Testis (tissue), 3 donors: ENCODE measurements around the gene APPL1. TPM values are rescaled to one million over a fixed set of nuclear protein-coding genes. Genes with fewer than 3 reads are reported as not detected.

ENCODE experiments used
- DNase-seq: peaks from one replicate; pipeline ENCODE4 v3.0.0-alpha.2; 2019
- H3K27ac ChIP-seq, 2 donors: fragments of 200-600 bp; sonication (generic); one replicate each; pipeline ENCODE4 v1.5.1; 2019
- H3K27me3 ChIP-seq: fragments of 200-600 bp; sonication (generic); one replicate; pipeline ENCODE4 v1.5.1; 2019
- H3K36me3 ChIP-seq: fragments of 200-600 bp; sonication (generic); one replicate; pipeline ENCODE4 v1.5.1; 2017; ENCODE audit warnings: low read depth; ENCODE audit errors: missing control alignments
- H3K4me1 ChIP-seq: fragments of 200-600 bp; sonication (generic); one replicate; pipeline ENCODE4 v1.5.1; 2019
- H3K4me3 ChIP-seq, 2 donors: fragments of 200-600 bp; sonication (generic); one replicate each; pipeline ENCODE4 v1.5.1; 2017 to 2019
- H3K9me3 ChIP-seq: fragments of 200-600 bp; sonication (generic); one replicate; pipeline ENCODE4 v1.5.1; 2017
- CTCF ChIP-seq, 3 experiments: fragments of 450-650 bp in 2 of 3; fragments of 200-600 bp in 1 of 3; sonication (generic) in 1 of 3; IDR thresholded peaks; one replicate each; pipeline ENCODE4 v1.5.1; 2016 to 2019; ENCODE audit warnings: antibody characterized with exemption in 3 of 3, mild to moderate bottlenecking in 2 of 3, moderate library complexity in 1 of 3
- POLR2A ChIP-seq: fragments of 450-650 bp; IDR thresholded peaks from one replicate; pipeline ENCODE4 v1.6.1; 2017; ENCODE audit warnings: antibody characterized with exemption, mild to moderate bottlenecking, moderate library complexity
- WGBS, 2 donors: methylation state at CpG; one replicate each; pipeline ENCODE4 v1.1.5; 2018; 5-methylcytosine and 5-hydroxymethylcytosine counted together
- intact Hi-C: fragments of 100-400 bp; cut with DNase I; formaldehyde crosslinking; loops from one replicate; pipeline ENCODE4 v1.15.1; 2023; ENCODE audit warnings: low total_unique reads
- polyA plus RNA-seq: library from polyadenylated mRNA; stranded (reverse); fragments of 350-450 nt; fragmentation: Illumina TruSeq; extraction: RNeasy Lipid Tissue Mini Kit (QIAGEN cat#74804); gene quantifications from one replicate; pipeline ENCODE4 v1.2.3, GENCODE V29; 2014; ENCODE audit warnings: low read depth, low replicate concordance; ENCODE audit not compliant: insufficient read depth
- total RNA-seq, 2 donors: library from RNA; depleted of rRNA; stranded (reverse); fragments of >200 nt; gene quantifications; one replicate each; pipeline ENCODE4 v1.2.3, GENCODE V29; 2016

Gene APPL1
- total and polyA plus RNA-seq, 3 donors from 2014 or later, result 26.6 to 48.5 (median 47.4) TPM

GRCh38 chr3:57226176-57226575 lies 1.4 kb upstream of the APPL1 start:
- Histone ChIP-seq H3K9me3 (no peaks in the 10 kb centered on the region), H3K36me3 (no peaks in the 10 kb centered on the region), H3K4me1 (peaks cover 19% of the 10 kb centered on the region), H3K27ac (peak overlapping the region; percentile 76 to 97), H3K27me3 (no peaks in the 10 kb centered on the region), H3K4me3 (no peak overlapping the region)
- WGBS, 2 donors, result 16 to 32% methylated on average over 2 of the region's 2 CpGs
- TF ChIP-seq POLR2A (no peak), CTCF (IDR thresholded peaks at IDR 0.05) (no peak)
- intact Hi-C loops, result no loop called here
- no peak for DNase-seq

- peak; percentile 78 for DNase-seq
- intact Hi-C loops, result no loop called here
- 1% methylated on average over 30 to 52 of the region's 70 CpGs for WGBS, 2 donors
- peak overlapping the region; percentile 93 to 99 for H3K4me3 ChIP-seq
- TF ChIP-seq CTCF (IDR thresholded peaks at IDR 0.05) (no peak), POLR2A (no peak)
- H3K27ac ChIP-seq, result peak overlapping the region; percentile 76 to 97
- H3K9me3 ChIP-seq, result no peaks in the 10 kb centered on the region
- H3K36me3 ChIP-seq, result no peaks in the 10 kb centered on the region
- no peaks in the 10 kb centered on the region for H3K27me3 ChIP-seq
- peaks cover 19% of the 10 kb centered on the region for H3K4me1 ChIP-seq
Observed at GRCh38 chr3:57227930-57228751, 612 bp downstream of the APPL1 start.

- Histone ChIP-seq H3K27ac (peak overlapping the region in 1 of 2 donors; percentile 33), H3K36me3 (no peaks in the 10 kb centered on the region), H3K4me3 (no peak overlapping the region), H3K9me3 (no peaks in the 10 kb centered on the region), H3K27me3 (no peaks in the 10 kb centered on the region), H3K4me1 (peaks cover 19% of the 10 kb centered on the region)
- intact Hi-C loops, result no loop called here
- DNase-seq, result no peak
- WGBS, 2 donors, result 61 to 71% methylated on average over 2 of the region's 2 CpGs
- TF ChIP-seq CTCF (IDR thresholded peaks at IDR 0.05), result no peak
- TF ChIP-seq POLR2A, result no peak
Observed at GRCh38 chr3:57230006-57230405, 2.5 kb downstream of the APPL1 start.

GRCh38 chr3:57233799-57234198 lies 6.3 kb downstream of the APPL1 start:
- peaks cover 13% of the 10 kb centered on the region for H3K4me1 ChIP-seq
- intact Hi-C loops, result no loop called here
- no peaks in the 10 kb centered on the region for H3K27me3 ChIP-seq
- no peaks in the 10 kb centered on the region for H3K36me3 ChIP-seq
- H3K27ac ChIP-seq, result no peak overlapping the region
- DNase-seq, result no peak
- H3K4me3 ChIP-seq, result no peak overlapping the region
- WGBS, 2 donors, result 72 to 84% methylated on average over 2 of the region's 2 CpGs
- H3K9me3 ChIP-seq, result no peaks in the 10 kb centered on the region
- TF ChIP-seq CTCF (IDR thresholded peaks at IDR 0.05) (no peak), POLR2A (no peak)
